SKM-1 (cell line): ENCODE measurements around the gene NFKBIE.
"Not testable (repeated sequence)": the region's sequence is repeated elsewhere in the genome, so short reads cannot be mapped to it uniquely, and the experiment has no call there.

Experiments used
- DNase-seq: peaks from one replicate; lab custom pipeline; 2025; ENCODE audit not compliant: unreplicated experiment; lab: John Stamatoyannopoulos, UW

Gene NFKBIE

DNA sequence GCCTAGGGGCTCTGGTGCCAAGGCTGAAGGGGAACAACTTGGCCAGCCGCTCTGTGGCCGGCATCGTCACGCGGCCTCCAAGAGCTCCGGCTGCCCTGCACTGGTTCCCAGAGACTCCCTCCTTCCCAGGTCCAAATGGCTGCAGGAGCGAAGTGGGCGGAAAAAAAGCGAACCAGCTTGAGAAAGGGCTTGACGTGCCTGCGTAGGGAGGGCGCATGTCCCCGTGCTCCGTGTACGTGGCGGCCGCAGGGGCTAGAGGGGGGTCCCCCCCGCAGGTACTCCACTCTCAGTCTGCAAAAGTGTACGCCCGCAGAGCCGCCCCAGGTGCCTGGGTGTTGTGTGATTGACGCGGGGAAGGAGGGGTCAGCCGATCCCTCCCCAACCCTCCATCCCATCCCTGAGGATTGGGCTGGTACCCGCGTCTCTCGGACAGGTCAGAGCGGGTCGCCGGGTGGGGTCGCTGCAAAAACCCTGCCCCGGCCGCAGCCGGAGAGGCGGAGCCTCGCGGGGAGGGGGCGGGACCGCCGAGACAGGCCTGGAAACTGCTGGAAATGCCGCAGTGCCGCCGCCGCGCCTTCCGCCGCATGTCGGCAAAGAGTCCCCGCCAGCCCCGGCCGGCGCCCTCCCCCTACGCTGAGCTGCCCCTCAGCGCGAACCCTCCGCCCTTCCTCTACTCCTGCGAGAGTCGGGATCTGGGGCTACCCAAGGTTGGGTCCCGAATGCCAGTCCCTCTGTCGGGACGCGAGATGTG is 19.3 kb downstream of the NFKBIE start:
- no peak for DNase-seq

DNA sequence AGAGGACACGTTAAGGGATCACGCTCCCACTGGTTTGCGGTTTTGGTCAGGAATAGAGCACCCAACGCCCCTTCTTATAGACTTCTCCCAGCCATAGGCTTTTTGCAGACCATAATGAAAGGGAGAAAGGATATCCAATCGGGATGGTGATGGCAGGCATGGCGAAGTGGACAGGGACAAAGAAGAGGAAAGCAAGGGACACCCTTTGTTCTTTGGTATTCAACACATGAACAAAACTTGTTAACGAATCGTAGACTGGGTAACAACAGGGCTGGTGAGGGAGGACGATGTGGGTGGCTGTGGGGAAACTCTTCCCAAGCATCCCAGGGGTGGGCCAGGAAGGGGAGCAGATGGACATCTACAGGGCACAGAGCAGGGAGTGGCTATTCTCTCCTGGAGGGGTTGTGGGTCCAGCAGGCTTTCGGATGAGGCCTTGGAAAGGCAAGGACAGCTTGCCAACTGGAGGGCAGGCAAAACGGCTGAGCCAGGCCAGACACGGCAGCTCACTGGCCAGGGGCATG is 19.9 kb downstream of the NFKBIE start:
- no peak for DNase-seq

DNA sequence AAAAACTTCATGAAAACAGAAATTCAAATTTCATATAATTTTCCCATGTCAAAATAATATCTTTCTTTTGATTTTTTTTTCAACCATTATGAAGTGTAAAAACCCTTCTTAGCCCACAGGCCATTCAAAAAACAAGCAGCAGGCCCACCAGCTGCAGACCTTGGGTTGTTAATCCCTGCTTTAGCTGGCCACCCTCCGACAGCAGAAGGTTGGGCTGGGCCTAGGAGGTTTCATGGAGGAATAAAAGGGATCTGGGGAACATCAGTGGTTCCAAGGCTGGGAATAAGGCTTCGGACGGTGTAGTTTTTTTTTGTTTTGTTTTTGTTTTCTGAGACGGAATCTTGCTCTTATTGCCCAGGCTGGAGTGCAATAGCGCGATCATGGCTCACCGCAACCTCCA is 22.0 kb downstream of the NFKBIE start:
- no peak for DNase-seq

DNA sequence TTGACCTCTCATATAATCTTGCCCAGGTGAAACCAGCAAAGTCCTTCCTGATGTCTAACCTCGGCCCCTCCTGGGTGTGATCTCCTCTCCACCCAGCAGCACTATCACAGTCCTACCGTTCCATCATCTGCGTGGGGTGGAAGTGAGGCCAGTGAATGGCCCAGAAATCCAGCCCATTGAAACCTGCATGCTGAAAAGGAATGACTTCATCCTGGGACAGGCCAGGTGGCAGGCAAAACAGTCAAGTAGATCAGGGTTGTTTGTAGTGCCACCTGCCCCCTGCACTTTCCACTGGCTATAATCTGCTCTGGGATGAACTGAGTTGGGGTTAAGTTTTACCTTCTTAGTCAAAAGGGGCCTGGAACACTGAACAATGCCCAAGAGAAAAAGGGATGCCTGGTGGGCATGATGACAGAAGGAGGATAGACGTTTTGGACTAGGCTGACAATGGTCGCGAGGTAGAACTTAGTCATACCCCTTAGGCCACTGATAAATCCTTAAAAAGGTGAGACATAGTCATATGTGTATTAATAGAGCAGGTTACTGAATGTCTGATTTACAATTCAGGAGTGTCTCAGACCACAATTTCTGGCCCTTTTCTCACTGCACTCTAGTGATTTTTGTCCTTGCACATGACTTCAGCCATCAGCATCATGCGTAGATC is 26.5 kb downstream of the NFKBIE start:
- DNase-seq: no peak

DNA sequence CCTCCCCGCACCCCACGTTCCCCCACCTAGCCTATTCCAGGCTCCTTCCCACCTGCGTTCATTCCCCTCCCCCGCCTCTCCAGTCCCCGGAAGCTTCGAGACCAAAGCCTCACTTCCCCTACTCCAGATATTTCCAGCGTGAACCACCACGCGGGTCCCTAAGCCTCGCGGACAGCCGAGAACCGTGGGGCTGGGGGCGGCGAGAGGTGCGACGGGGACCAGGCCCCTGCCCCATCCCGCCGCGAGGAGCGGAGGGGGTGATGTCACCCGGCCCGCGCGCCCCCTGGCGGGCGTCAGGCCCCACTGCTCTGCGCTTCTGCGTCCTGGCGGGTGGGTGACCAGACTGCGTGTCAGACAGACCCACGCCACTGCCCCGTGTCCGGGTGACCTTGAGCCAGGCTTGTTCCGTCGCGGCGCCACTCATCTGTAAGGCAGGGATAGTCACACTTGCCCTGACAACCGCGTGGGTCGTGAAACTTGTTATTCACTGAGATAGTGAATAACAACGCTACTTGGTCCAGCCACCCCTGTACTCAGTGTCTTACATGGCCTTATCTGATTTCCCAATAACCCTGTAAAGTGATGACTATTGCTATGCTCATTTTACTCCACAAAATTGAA is 27.4 kb downstream of the NFKBIE start:
- DNase-seq: peak; percentile 22

DNA sequence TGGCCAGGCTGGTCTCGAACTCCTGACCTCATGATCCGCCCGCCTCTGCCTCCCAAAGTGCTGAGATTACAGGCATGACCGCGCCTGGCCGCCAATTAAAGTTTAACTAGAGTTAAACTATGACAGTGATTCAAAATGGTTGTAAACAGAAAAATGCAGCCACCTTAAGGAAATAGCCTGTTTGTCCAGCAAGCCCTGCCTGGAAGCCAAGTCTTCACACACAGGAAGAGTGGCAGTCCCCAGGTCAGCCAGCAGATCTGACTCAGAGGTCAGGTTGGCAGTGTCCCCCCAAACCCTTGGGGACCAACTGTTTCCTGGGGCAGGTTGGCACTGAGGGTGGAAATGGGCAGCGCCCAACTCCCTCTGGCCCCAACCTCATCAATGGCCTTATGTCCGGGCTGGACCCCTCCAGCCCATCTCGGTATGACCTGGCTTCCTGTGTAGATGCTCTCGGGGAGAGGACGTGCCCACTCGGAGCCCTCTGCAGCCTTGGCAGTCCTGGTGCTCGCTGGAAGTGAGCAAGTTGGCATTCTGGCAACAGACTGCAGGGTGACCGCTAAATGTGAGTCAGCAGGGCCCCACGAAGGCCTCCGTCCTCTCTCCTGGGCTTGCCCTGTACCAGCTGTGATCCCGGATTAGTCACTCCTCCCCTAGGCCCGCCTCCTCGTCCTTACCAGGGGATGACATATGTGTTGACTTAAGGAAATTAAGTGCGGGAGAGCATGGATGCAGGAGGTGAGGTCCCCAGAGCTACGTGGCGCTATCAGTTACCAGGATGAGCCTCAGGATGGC is 28.1 kb downstream of the NFKBIE start:
- DNase-seq: peak; percentile 45

DNA sequence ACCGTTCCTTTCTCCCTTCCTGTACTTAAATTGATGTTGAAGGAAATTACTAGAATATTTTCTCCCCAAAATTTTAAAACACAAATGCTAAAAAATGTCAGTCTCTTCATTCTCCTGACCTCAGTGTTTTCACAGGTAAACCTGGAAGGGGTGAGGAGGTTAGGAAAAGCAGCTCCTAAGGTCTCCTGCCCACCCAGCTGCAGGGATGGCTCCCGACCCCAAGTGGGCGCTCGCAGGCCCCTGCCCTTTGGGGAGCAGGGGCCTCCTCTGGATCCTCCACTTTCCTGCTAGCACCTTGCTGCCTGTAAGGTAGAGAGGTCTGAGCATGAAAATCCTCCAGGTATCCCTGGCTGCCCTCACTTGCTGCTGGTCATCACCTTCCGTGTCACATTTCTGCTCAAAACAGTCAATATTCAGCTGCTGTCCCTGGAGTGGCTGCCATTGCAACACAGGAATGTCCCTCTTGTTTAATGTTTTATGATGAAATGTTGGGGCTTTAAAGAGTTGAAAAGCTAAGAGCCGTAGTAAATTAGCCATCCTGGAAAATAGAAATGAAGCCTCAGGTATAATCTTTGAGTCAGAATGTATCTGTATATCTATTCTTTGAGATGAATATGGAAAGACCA is 29.3 kb downstream of the NFKBIE start:
- no peak for DNase-seq

DNA sequence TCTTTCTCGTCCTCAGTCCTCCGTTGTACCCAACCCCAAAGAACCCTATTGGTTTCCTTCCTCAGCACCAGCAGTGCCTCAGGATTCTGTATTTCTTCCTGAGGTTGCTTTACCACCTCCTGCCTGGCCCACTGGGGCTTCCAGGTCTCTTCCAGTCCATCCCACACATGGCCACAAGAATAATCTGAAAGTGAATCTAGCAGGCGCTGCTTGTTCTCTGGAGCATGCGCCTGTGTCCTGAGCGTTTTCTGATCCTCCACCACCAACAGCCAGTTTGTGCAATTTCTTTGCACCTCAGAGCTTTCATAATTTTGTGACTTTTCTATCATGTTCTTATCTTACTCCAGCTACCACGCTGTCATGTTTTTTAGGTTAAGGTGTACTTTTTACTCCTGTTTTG is 30.1 kb downstream of the NFKBIE start:
- DNase-seq: no peak

DNA sequence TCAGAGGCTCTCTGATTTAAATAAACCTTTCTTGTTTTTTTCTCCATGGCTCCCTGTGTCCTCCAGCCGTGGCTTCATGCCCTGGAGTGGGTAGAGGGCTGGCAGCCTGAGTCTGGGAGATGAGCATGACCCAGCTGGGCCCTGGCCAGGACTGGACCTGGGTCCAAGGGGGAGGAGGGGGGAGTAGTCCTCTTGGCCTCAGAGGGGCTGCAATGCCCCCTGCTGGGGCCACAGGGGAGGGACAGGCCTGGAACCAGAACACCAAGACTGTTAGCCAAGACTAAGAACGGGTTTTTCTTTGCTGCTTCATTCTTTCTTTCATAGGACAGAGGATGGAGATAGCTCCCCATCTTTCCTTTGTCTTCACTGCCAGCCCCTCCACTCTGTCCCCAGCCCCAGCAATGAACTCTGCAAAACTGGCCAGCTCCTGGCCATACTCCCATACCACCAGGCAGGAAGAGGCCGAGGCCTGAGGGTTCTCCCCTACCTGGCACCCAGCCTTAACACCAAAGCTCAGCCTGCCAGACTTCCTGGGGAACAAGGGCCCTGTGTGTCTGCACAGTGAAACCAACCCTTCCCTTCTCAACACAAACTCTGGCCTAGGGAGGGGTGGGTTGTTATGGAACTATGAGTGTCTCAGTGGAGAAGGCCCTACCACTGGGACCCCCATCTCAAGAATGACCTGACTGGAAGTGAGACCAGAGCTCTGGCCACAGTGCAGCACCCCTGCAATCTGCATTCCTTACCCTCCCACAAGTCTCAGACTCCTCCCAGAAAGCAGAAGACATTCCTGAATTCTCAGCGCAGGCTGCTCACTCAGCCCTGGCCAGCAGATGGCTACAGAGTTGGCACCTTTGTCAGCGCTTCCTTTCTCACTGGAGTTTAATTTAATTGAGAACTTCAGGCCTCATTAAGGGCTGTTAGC is 31.0 kb downstream of the NFKBIE start:
- no peak for DNase-seq

DNA sequence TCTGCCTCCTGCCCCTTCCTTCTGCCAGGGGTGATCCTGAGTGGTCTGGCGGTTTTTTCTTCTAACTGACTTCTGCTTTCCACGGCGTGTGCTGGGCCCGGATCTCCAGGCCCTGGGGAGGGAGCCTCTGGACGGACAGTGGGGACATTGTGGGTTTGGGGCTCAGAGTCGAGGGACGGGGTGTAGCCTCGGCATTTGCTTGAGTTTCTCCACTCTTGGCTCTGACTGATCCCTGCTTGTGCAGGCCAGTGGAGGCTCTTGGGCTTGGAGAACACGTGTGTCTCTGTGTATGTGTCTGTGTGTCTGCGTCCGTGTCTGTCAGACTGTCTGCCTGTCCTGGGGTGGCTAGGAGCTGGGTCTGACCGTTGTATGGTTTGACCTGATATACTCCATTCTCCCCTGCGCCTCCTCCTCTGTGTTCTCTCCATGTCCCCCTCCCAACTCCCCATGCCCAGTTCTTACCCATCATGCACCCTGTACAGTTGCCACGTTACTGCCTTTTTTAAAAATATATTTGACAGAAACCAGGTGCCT is 31.7 kb downstream of the NFKBIE start:
- no peak for DNase-seq

DNA sequence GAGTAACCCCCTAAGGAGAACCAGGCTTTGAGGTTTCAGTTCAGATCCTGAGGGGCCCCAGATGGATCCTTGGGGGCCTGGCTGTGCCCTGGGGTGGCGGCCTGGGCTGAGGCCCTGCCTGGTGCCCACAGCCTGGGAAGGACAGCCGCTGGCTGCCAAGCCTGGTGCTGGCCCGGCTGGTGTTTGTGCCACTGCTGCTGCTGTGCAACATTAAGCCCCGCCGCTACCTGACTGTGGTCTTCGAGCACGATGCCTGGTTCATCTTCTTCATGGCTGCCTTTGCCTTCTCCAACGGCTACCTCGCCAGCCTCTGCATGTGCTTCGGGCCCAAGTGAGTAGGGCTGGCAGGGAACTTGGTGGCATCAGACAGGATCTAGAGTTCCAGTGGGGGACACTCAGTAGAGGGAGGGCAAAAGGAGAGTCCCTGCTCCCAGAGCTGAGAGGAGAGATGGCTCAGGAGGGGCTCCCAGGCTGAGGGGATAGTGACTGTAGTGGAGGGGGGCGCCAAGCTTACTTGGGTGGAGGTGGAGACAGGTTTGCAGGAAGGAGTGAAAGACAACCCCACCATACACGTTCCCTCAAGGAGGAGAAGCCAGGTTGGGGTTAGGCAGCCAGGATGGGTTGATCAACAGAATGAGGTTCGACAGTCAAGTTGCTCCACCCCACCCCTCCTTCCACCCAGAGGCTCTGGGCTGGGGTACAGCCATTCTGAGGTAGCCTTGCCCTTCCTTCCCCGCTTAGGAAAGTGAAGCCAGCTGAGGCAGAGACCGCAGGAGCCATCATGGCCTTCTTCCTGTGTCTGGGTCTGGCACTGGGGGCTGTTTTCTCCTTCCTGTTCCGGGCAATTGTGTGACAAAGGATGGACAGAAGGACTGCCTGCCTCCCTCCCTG is 32.4 kb downstream of the NFKBIE start:
- no peak for DNase-seq

DNA sequence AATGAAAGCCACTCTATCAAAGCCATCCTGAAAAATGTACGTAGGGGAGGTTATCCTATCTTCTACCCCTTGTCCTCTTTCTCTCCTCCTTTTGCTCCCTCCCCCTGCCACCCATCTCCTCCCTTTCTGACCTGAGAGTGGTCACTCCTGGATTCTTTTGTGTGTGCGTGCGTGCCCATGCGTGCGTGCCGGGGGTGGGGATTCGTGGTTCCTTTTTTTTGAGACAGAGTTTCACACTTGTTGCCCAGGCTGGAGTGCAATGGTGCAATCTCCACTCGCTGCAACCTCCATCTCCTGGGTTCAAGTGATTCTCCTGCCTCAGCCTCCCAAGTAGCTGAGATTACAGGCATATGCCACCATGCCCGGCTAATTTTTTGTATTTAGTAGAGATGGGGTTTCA is 33.9 kb downstream of the NFKBIE start:
- DNase-seq: not testable (repeated sequence)

DNA sequence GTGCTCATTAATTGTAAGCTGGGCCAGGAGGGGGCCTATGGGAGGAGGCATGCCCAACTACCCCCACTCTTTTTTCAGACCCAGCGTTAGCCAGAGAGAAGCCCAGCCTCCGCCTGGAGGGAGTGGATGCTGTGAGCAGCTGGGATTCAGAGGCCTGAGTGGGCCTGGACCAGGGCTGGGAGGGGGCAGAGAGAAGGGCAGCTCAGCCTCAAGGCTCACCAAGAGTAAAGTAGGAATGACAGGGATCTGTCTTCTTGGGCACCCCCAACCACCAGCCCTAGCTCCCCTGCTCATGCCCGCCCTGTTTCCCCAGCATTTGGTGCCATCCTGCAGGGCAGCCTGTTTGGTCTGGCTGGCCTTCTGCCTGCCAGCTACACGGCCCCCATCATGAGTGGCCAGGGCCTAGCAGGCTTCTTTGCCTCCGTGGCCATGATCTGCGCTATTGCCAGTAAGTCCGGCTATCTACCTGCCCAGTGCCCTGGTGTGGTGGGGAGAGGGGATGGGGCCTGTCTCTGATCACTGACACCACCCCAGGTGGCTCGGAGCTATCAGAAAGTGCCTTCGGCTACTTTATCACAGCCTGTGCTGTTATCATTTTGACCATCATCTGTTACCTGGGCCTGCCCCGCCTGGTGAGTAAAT is 35.2 kb downstream of the NFKBIE start:
- DNase-seq: no peak

DNA sequence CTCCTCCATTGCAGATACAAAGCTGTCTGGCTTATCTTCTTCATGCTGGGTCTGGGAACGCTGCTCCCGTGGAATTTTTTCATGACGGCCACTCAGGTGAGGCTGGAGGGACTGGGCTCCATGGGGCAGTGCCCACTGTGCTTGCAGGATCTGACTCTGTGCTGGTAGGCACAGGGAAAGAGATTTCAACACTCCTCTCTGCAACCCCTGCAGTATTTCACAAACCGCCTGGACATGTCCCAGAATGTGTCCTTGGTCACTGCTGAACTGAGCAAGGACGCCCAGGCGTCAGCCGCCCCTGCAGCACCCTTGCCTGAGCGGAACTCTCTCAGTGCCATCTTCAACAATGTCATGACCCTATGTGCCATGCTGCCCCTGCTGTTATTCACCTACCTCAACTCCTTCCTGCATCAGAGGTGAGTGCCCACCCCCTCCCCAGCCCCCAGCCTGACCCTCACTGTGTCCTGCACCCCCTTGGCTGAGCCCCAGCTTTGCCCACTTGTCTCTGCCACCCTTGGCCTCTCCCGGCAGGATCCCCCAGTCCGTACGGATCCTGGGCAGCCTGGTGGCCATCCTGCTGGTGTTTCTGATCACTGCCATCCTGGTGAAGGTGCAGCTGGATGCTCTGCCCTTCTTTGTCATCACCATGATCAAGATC is 35.8 kb downstream of the NFKBIE start:
- no peak for DNase-seq

DNA sequence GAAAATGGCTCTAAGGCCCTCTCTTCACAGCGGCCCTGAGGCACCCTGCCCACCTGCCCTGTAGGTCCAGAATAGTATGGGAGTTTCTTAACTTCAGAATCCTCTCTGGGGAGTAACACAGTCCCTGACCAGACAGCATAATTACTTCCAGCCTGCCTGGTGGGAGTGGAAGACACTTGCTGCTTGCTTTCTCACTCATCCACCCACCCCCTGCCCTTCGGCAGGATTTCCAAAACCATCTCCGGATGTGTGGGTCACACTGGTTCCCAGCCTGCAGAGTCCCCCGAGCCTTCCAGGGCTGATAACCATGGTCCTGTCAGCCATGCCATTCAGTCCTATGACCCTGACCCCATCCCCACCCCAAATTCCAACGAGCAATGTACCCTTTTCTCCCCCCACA is 36.5 kb downstream of the NFKBIE start:
- no peak for DNase-seq

DNA sequence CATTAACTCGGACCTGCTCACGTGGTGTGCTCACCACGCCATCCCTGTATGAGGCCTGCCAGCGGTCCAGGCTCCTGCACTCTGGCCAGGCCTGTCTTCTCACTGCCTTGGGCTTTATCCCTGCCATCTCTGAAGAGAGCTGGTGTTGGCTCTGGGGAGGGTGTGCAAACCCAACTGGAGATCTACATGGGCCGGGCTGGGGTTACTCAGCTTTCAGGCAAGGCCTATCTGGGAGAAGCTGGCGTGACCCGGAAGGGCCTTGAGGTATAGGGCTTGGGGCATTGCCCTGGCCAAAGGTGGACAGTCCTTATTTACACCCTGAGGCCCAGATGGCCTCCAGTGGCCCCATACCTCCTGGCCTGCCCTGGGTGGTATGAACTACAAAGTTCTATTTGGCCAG is 36.9 kb downstream of the NFKBIE start:
- no peak for DNase-seq

DNA sequence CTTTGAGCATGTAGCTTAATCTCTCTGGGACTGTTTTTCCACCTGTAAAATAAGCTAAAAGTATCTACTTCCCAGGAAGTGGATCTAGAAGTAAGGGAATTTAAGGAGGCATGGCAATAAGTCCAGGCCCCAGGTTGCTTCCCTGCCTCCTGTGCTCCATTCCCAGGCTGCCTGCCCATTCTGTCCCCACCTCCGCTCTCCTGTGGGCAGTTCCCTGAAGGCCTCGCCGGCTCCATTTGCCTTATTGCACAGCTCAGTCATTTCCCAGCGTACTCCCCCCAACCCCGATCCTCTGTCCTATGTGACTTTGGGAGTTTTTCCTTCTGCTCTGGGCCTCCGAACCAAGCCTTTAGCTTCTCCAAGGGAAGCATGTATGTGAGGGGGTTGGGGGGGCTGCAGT is 37.3 kb downstream of the NFKBIE start:
- DNase-seq: no peak
